ENCODE results near the gene KCTD16.

Gene KCTD16

GRCh38 chr5:144478565-144478964 is 307.9 kb downstream of the KCTD16 start:
- Histone ChIP-seq H3K27me3 (no peaks in the 10 kb centered on the region), H3K4me1 (no peaks in the 10 kb centered on the region), H3K36me3 (no peaks in the 10 kb centered on the region), H3K9me3 (no peaks in the 10 kb centered on the region), H3K4me3 (ENCODE audit: low read depth, low read length) (no peak overlapping the region)
- TF ChIP-seq, protein P1, sequence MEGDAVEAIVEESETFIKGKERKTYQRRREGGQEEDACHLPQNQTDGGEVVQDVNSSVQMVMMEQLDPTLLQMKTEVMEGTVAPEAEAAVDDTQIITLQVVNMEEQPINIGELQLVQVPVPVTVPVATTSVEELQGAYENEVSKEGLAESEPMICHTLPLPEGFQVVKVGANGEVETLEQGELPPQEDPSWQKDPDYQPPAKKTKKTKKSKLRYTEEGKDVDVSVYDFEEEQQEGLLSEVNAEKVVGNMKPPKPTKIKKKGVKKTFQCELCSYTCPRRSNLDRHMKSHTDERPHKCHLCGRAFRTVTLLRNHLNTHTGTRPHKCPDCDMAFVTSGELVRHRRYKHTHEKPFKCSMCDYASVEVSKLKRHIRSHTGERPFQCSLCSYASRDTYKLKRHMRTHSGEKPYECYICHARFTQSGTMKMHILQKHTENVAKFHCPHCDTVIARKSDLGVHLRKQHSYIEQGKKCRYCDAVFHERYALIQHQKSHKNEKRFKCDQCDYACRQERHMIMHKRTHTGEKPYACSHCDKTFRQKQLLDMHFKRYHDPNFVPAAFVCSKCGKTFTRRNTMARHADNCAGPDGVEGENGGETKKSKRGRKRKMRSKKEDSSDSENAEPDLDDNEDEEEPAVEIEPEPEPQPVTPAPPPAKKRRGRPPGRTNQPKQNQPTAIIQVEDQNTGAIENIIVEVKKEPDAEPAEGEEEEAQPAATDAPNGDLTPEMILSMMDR (IDR thresholded peaks at IDR 0.05; ENCODE audit: low read depth, low read length): no peak
- DNase-seq: no peak

- no peaks in the 10 kb centered on the region for H3K27me3 ChIP-seq
- H3K36me3 ChIP-seq: no peaks in the 10 kb centered on the region
- no peaks in the 10 kb centered on the region for H3K4me1 ChIP-seq
- TF ChIP-seq, protein P1 (IDR thresholded peaks at IDR 0.05; ENCODE audit: low read depth, low read length): no peak
- DNase-seq: no peak
- H3K4me3 ChIP-seq (ENCODE audit: low read depth, low read length): no peak overlapping the region
- H3K9me3 ChIP-seq: no peaks in the 10 kb centered on the region
These were observed 311.2 kb downstream of the KCTD16 start for GRCh38 chr5:144481861-144482260.

GRCh38 chr5:144484124-144484897 is 313.6 kb downstream of the KCTD16 start:
- Histone ChIP-seq H3K27me3 (no peaks in the 10 kb centered on the region), H3K36me3 (no peaks in the 10 kb centered on the region), H3K4me1 (no peaks in the 10 kb centered on the region), H3K4me3 (ENCODE audit: low read depth, low read length) (no peak overlapping the region), H3K9me3 (no peaks in the 10 kb centered on the region)
- DNase-seq: no peak
- TF ChIP-seq, protein P1 (IDR thresholded peaks at IDR 0.05; ENCODE audit: low read depth, low read length): no peak

DNA sequence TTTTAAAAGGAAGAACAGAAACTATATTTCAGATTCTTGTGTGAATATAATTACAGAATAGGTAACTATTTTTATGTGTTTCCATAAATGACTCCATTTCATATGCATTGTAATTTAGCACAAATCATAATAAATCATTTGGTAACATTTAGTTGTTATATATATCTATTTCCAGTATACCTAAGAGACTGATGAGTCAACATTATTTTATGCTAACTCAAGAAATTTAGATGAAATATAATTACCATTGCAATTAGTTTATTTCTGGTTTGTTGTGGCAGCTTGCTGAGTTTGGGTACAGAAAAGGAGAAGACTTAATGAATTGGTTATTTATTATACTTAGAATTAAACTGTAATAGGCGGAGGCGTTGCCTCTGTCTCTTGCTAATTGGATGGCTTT is 314.9 kb downstream of the KCTD16 start:
- Histone ChIP-seq H3K36me3 (no peaks in the 10 kb centered on the region), H3K9me3 (no peaks in the 10 kb centered on the region), H3K4me3 (ENCODE audit: low read depth, low read length) (no peak overlapping the region), H3K27me3 (no peaks in the 10 kb centered on the region), H3K4me1 (no peaks in the 10 kb centered on the region)
- DNase-seq: no peak
- TF ChIP-seq, protein P1 (IDR thresholded peaks at IDR 0.05; ENCODE audit: low read depth, low read length): no peak

GRCh38 chr5:144487207-144487606 is 316.5 kb downstream of the KCTD16 start:
- H3K4me1 ChIP-seq: no peaks in the 10 kb centered on the region
- DNase-seq: no peak
- H3K4me3 ChIP-seq (ENCODE audit: low read depth, low read length): no peak overlapping the region
- no peaks in the 10 kb centered on the region for H3K36me3 ChIP-seq
- no peaks in the 10 kb centered on the region for H3K9me3 ChIP-seq
- TF ChIP-seq, protein P1 (IDR thresholded peaks at IDR 0.05; ENCODE audit: low read depth, low read length): no peak
- no peaks in the 10 kb centered on the region for H3K27me3 ChIP-seq

GRCh38 chr5:144487761-144488160 is 317.1 kb downstream of the KCTD16 start:
- TF ChIP-seq, protein P1 (IDR thresholded peaks at IDR 0.05; ENCODE audit: low read depth, low read length): no peak
- H3K4me1 ChIP-seq: no peaks in the 10 kb centered on the region
- H3K9me3 ChIP-seq: no peaks in the 10 kb centered on the region
- H3K4me3 ChIP-seq (ENCODE audit: low read depth, low read length): no peak overlapping the region
- DNase-seq: no peak
- no peaks in the 10 kb centered on the region for H3K27me3 ChIP-seq
- no peaks in the 10 kb centered on the region for H3K36me3 ChIP-seq
